Peyer's patch (tissue), 4 donors: ENCODE results near the gene PGBD5. TPM values are rescaled to one million over a fixed set of nuclear protein-coding genes. Genes with fewer than 3 reads are reported as not detected.

Experiments used
- DNase-seq, 3 donors: peaks; one replicate each; pipeline ENCODE4 v3.0.0-alpha.2; 2017 to 2019
- H3K27ac ChIP-seq, 4 donors: fragments of 200-600 bp; sonication (generic); one replicate each; pipeline ENCODE4 v1.5.1; 2016 to 2019
- H3K27me3 ChIP-seq, 2 donors: fragments of 200-600 bp; sonication (generic); one replicate each; pipeline ENCODE4 v1.5.1; 2019
- H3K36me3 ChIP-seq, 3 donors: fragments of 200-600 bp; sonication (generic); one replicate each; pipeline ENCODE4 v1.5.1; 2016 to 2019
- H3K4me1 ChIP-seq, 4 donors: fragments of 200-600 bp; sonication (generic); one replicate each; pipeline ENCODE4 v1.5.1; 2016 to 2019
- H3K4me3 ChIP-seq, 4 donors: fragments of 200-600 bp; sonication (generic); 1 replicate in 3 of 4; 2 replicates in 1 of 4; pipeline ENCODE4 v1.5.1; 2016 to 2019; ENCODE audit warnings: mild to moderate bottlenecking in 1 of 4
- H3K9me3 ChIP-seq, 4 donors: fragments of 200-600 bp; sonication (generic); one replicate each; pipeline ENCODE4 v1.5.1; 2016 to 2019; ENCODE audit warnings: mild to moderate bottlenecking in 1 of 4
- POLR2A ChIP-seq, 2 donors: fragments of 450-650 bp; IDR thresholded peaks; one replicate each; pipeline ENCODE4 v1.5.1; 2017; ENCODE audit warnings: antibody characterized with exemption in 2 of 2, mild to moderate bottlenecking in 2 of 2, moderate library complexity in 2 of 2
- total RNA-seq, 4 donors: library from RNA; depleted of rRNA; stranded (reverse); fragments of >200 nt; gene quantifications; one replicate each; pipeline ENCODE4 v1.1.0, GENCODE V29; 2016
- TF ChIP-seq, protein P1 (sequence below), 6 experiments: fragments of 450-650 bp in 4 of 6; fragments of 200-600 bp in 2 of 6; sonication (generic) in 1 of 6; IDR thresholded peaks; one replicate each; pipeline ENCODE4 v1.5.1; 2017 to 2019; ENCODE audit warnings: antibody characterized with exemption in 6 of 6, mild to moderate bottlenecking in 3 of 6, moderate library complexity in 1 of 6

PGBD5 gene
- total RNA-seq, 4 donors from 2014 or later = under 0.01 to 4.1 (median 0.21) TPM

DNA sequence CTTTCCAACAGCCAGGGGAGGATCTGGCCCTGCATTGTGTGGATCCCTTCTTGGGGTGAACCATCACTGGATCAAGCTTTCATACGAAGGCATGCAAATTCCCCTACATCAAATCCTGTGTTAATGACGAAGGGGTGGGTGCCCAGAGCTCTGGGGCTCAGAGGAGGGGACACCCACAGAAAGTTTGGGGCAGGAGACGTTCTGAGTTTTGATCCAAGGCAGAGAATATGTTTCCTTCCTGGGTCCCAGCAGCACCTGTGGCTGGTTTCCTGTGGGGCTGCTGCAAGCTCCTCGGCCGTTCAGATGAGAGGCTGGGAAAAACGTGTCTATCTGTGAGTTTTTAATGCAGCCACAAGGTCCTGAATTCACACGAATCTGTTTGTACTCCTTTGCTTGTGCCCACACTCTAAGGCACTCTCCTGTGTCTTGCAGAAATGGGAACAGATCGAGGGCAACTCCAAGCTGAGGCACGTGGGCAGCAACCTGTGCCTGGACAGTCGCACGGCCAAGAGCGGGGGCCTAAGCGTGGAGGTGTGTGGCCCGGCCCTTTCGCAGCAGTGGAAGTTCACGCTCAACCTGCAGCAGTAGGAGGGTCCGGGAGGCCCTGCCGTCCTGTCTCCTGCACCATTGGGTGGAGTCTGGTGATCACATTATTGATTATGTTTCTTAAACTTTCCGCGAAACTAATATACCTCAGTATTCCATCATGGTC, 147.1 kb downstream of the PGBD5 start:
- Histone ChIP-seq H3K9me3 (no peaks in the 10 kb centered on the region), H3K36me3 (peaks cover 0 to 46% (median 0%) of the 10 kb centered on the region in 3 donors), H3K27ac (no peak overlapping the region), H3K27me3 (no peaks in the 10 kb centered on the region), H3K4me1 (peaks cover 9 to 27% (median 19%) of the 10 kb centered on the region in 4 donors), H3K4me3 (no peak overlapping the region)
- DNase-seq = peak in 2 of 3 donors; percentile 36 to 37
- TF ChIP-seq, protein P1, sequence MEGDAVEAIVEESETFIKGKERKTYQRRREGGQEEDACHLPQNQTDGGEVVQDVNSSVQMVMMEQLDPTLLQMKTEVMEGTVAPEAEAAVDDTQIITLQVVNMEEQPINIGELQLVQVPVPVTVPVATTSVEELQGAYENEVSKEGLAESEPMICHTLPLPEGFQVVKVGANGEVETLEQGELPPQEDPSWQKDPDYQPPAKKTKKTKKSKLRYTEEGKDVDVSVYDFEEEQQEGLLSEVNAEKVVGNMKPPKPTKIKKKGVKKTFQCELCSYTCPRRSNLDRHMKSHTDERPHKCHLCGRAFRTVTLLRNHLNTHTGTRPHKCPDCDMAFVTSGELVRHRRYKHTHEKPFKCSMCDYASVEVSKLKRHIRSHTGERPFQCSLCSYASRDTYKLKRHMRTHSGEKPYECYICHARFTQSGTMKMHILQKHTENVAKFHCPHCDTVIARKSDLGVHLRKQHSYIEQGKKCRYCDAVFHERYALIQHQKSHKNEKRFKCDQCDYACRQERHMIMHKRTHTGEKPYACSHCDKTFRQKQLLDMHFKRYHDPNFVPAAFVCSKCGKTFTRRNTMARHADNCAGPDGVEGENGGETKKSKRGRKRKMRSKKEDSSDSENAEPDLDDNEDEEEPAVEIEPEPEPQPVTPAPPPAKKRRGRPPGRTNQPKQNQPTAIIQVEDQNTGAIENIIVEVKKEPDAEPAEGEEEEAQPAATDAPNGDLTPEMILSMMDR (IDR thresholded peaks at IDR 0.05) = no peak
- no peak for TF ChIP-seq POLR2A (IDR thresholded peaks at IDR 0.05)

DNA sequence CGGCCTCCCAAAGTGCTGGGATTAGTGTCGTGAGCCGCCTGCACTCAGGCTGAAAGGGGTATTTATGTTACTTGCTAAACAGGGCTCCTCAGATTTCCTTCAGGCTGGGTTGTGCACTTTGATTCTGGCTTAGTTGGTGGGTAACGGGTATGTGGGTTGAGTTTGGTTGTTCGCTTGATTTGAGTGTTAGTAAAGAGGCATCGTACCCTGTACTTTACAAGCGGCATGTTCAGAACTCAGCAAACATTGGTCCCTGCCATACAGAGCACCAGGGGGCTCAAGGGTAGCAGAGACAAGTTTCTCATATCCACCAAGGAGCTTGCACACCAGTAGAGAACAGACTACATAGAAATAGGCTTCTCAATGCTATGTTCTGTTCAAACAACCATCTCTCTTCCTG, 147.8 kb downstream of the PGBD5 start:
- Histone ChIP-seq H3K36me3 (peaks cover 0 to 46% (median 0%) of the 10 kb centered on the region in 3 donors), H3K4me3 (no peak overlapping the region), H3K4me1 (peaks cover 9 to 27% (median 19%) of the 10 kb centered on the region in 4 donors), H3K9me3 (no peaks in the 10 kb centered on the region), H3K27ac (no peak overlapping the region), H3K27me3 (no peaks in the 10 kb centered on the region)
- TF ChIP-seq, protein P1 (IDR thresholded peaks at IDR 0.05) = no peak
- no peak for TF ChIP-seq POLR2A (IDR thresholded peaks at IDR 0.05)
- peak in 1 of 3 donors; percentile 4 for DNase-seq

DNA sequence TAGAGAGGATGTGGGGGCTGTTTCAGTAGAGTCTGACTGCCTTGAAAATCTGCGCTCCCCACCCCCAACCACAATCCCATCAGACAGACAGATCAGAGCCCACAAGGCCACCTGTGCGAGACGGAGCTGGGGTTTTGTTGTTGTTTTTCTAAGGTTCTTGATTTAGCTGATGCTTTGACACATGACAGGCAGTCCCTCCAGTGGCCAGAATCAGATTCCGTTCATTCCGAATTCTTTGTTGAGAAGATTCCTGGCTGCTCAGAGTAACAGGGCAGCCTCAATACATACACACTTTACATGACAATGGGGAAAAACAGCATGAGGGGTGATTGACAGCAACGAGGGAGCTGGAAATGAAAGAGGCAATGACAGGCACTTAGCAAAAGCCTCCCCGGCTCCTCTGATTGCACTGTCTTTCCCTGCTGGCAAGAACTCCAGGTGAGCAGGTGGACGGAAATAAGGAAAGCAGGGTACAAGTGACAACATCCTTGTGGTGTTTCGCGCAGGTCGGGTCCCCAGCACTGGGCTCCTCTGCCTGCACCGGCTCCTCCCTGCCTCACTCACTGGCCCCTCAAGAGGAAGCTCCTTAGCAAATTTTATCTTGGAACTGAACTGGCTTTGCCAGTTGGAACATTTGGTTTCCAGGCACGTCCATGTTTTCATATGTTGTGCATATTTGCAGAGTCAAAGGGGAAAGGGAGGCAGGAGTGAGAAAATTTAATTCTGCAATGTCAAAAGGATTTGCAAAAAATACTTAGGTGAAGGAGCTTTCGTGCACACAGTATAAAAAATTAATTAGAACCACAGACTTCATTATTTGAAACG, 148.7 kb downstream of the PGBD5 start:
- TF ChIP-seq, protein P1 (IDR thresholded peaks at IDR 0.05) = peak in 1 of 6 experiments; percentile 8
- TF ChIP-seq POLR2A (IDR thresholded peaks at IDR 0.05) = no peak
- H3K27ac ChIP-seq = peak overlapping the region in 1 of 4 donors; percentile 42

DNA sequence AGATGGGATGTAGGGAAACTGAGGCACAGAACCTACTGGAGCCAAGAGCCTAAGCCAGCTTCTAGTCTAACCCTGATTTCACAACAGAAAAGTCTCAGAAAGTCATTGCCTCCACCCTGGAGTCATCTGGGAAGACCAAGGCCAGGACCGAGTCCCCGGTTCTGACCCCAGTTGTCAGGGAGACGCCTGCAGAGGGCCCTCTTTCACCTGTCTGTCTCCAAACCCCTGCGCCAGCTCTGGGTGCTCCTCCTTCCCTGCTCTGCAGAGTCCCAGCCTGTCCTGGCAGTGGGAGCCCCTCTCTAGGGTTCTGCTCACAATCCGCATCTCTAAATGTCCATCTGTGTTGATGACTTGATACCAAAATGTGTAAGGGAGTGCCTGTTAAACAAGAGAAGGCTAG, 149.7 kb downstream of the PGBD5 start:
- no peak overlapping the region for H3K4me3 ChIP-seq
- H3K36me3 ChIP-seq = peaks cover 0 to 46% (median 0%) of the 10 kb centered on the region in 3 donors
- H3K4me1 ChIP-seq = peaks cover 0 to 20% (median 14%) of the 10 kb centered on the region in 4 donors
- no peaks in the 10 kb centered on the region for H3K27me3 ChIP-seq
- TF ChIP-seq, protein P1 (IDR thresholded peaks at IDR 0.05) = no peak
- no peak for TF ChIP-seq POLR2A (IDR thresholded peaks at IDR 0.05)
- peak in 2 of 3 donors; percentile 24 for DNase-seq
- H3K9me3 ChIP-seq = no peaks in the 10 kb centered on the region
- peak overlapping the region in 1 of 4 donors; percentile 5 for H3K27ac ChIP-seq

More for the DNA sequence above, 148.7 kb downstream of the PGBD5 start:
- peaks cover 9 to 27% (median 16%) of the 10 kb centered on the region in 4 donors for H3K4me1 ChIP-seq
- peaks cover 0 to 46% (median 0%) of the 10 kb centered on the region in 3 donors for H3K36me3 ChIP-seq
- H3K27me3 ChIP-seq = no peaks in the 10 kb centered on the region
- H3K4me3 ChIP-seq = no peak overlapping the region
- peak; percentile 48 to 76 (median 69) for DNase-seq
- no peaks in the 10 kb centered on the region for H3K9me3 ChIP-seq

DNA sequence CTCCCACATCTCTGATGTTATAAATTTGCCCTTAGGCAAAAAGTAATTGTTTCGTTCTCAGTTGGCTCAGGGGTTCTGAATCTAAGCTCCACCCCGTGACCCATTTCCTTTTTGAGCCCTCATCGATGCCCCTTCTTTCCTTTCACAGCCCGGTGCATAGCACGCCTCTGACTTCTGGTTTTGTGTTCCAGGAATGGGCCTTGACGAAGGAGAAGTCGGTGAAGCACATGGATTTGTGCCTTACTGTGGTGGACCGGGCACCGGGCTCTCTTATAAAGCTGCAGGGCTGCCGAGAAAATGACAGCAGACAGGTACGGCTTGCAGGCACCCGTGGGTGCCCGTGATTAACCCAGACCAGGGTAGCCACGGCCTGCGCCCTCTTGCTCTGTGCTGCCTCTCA, 151.9 kb downstream of the PGBD5 start:
- no peak overlapping the region for H3K4me3 ChIP-seq
- H3K4me1 ChIP-seq = peaks cover 0 to 28% (median 10%) of the 10 kb centered on the region in 4 donors
- TF ChIP-seq, protein P1 (IDR thresholded peaks at IDR 0.05) = no peak
- TF ChIP-seq POLR2A (IDR thresholded peaks at IDR 0.05) = no peak
- no peaks in the 10 kb centered on the region for H3K9me3 ChIP-seq
- no peak overlapping the region for H3K27ac ChIP-seq
- peaks cover 0 to 34% (median 0%) of the 10 kb centered on the region in 3 donors for H3K36me3 ChIP-seq
- peak in 2 of 3 donors; percentile 24 to 47 for DNase-seq
- no peaks in the 10 kb centered on the region for H3K27me3 ChIP-seq
